ENCODE measurements around the gene PIGX. TPM values are rescaled to one million over a fixed set of nuclear protein-coding genes. Genes with fewer than 3 reads are reported as not detected.

The PIGX gene
- total and polyA plus RNA-seq, 7 donors, result 7.5 to 43.4 (median 19.4) TPM

- H3K4me1 ChIP-seq, result peaks cover 26% of the 10 kb centered on the region
- ATAC-seq, result no peak
- no peak overlapping the region for H3K4me3 ChIP-seq
- no peaks in the 10 kb centered on the region for H3K9me3 ChIP-seq
- intact Hi-C loops (cut with DNase I), result no loop called here
- no peak for TF ChIP-seq CTCF (IDR thresholded peaks at IDR 0.05)
- H3K36me3 ChIP-seq (ENCODE audit: insufficient read depth in 1 of 2, low read depth in 1 of 2), result no peaks in the 10 kb centered on the region
- H3K27ac ChIP-seq, result no peak overlapping the region
- no peak for DNase-seq
- H3K27me3 ChIP-seq (ENCODE audit: insufficient read depth in 3 of 3, low read length in 2 of 3), result no peaks in the 10 kb centered on the region
- WGBS, 3 donors, result 76 to 90% (median 79%) methylated on average over 6 of the region's 6 CpGs
Measured at GRCh38 chr3:196772897-196773296, 60.7 kb downstream of the PIGX start.

GRCh38 chr3:196774191-196774820 is 62.1 kb downstream of the PIGX start:
- no peaks in the 10 kb centered on the region for H3K36me3 ChIP-seq (ENCODE audit: insufficient read depth in 1 of 2, low read depth in 1 of 2)
- H3K27me3 ChIP-seq (ENCODE audit: insufficient read depth in 3 of 3, low read length in 2 of 3), result no peaks in the 10 kb centered on the region
- H3K4me3 ChIP-seq, result no peak overlapping the region
- intact Hi-C loops (cut with DNase I), result no loop called here
- H3K4me1 ChIP-seq, result peaks cover 39% of the 10 kb centered on the region
- H3K27ac ChIP-seq, result peak overlapping the region; percentile 65
- WGBS, 3 donors, result 40 to 49% (median 43%) methylated on average over 5 of the region's 5 CpGs
- no peak for TF ChIP-seq CTCF (IDR thresholded peaks at IDR 0.05)
- DNase-seq, result no peak
- no peaks in the 10 kb centered on the region for H3K9me3 ChIP-seq
- ATAC-seq, result peak; percentile 81 to 91 (median 88)

GRCh38 chr3:196774848-196775422 is 62.8 kb downstream of the PIGX start:
- 89 to 93% (median 92%) methylated on average over 6 of the region's 6 CpGs for WGBS, 3 donors
- H3K27me3 ChIP-seq (ENCODE audit: insufficient read depth in 3 of 3, low read length in 2 of 3), result no peaks in the 10 kb centered on the region
- peak overlapping the region; percentile 65 for H3K27ac ChIP-seq
- H3K9me3 ChIP-seq, result no peaks in the 10 kb centered on the region
- intact Hi-C loops (cut with DNase I), result no loop called here
- no peaks in the 10 kb centered on the region for H3K36me3 ChIP-seq (ENCODE audit: insufficient read depth in 1 of 2, low read depth in 1 of 2)
- no peak for DNase-seq
- H3K4me3 ChIP-seq, result no peak overlapping the region
- H3K4me1 ChIP-seq, result peaks cover 45% of the 10 kb centered on the region
- peak in 2 of 4 donors; percentile 9 to 16 for ATAC-seq
- no peak for TF ChIP-seq CTCF (IDR thresholded peaks at IDR 0.05)

GRCh38 chr3:196775938-196776337 is 63.8 kb downstream of the PIGX start:
- H3K9me3 ChIP-seq, result no peaks in the 10 kb centered on the region
- no peaks in the 10 kb centered on the region for H3K36me3 ChIP-seq (ENCODE audit: insufficient read depth in 1 of 2, low read depth in 1 of 2)
- DNase-seq (no peak), ATAC-seq (no peak)
- no peak for TF ChIP-seq CTCF (IDR thresholded peaks at IDR 0.05)
- 58 to 75% (median 61%) methylated on average over 9 of the region's 9 CpGs for WGBS, 3 donors
- H3K27ac ChIP-seq, result no peak overlapping the region
- no peaks in the 10 kb centered on the region for H3K27me3 ChIP-seq (ENCODE audit: insufficient read depth in 3 of 3, low read length in 2 of 3)
- intact Hi-C loops (cut with DNase I), result no loop called here
- H3K4me1 ChIP-seq, result peaks cover 45% of the 10 kb centered on the region
- no peak overlapping the region for H3K4me3 ChIP-seq

Measured in psoas muscle (tissue), 8 donors.